ENCODE data around the gene LAMA3.

The LAMA3 gene

GRCh38 chr18:23878336-23878900 lies 189.2 kb downstream of the LAMA3 start:
- H3K27me3 ChIP-seq (ENCODE audit: control insufficient read depth, insufficient read depth, low read length): no peaks in the 10 kb centered on the region
- H3K9me3 ChIP-seq (replicated peaks; ENCODE audit: low read length): no peaks in the 10 kb centered on the region
- no peaks in the 10 kb centered on the region for H3K4me1 ChIP-seq (ENCODE audit: control insufficient read depth, insufficient read depth, low read length)
- no peak overlapping the region for H3K4me2 ChIP-seq (ENCODE audit: low read length)
- H3K4me3 ChIP-seq (ENCODE audit: low read length): no peak overlapping the region
- no peaks in the 10 kb centered on the region for H3K36me3 ChIP-seq (ENCODE audit: insufficient read depth, low read length)
- no peak overlapping the region for H3K9ac ChIP-seq (ENCODE audit: low read depth, low read length)

GRCh38 chr18:23879126-23879525 lies 189.9 kb downstream of the LAMA3 start:
- H3K4me1 ChIP-seq (ENCODE audit: control insufficient read depth, insufficient read depth, low read length): no peaks in the 10 kb centered on the region
- no peak overlapping the region for H3K4me3 ChIP-seq (ENCODE audit: low read length)
- no peaks in the 10 kb centered on the region for H3K36me3 ChIP-seq (ENCODE audit: insufficient read depth, low read length)
- no peaks in the 10 kb centered on the region for H3K9me3 ChIP-seq (replicated peaks; ENCODE audit: low read length)
- no peak overlapping the region for H3K4me2 ChIP-seq (ENCODE audit: low read length)
- H3K27me3 ChIP-seq (ENCODE audit: control insufficient read depth, insufficient read depth, low read length): no peaks in the 10 kb centered on the region
- no peak overlapping the region for H3K9ac ChIP-seq (ENCODE audit: low read depth, low read length)

DNA sequence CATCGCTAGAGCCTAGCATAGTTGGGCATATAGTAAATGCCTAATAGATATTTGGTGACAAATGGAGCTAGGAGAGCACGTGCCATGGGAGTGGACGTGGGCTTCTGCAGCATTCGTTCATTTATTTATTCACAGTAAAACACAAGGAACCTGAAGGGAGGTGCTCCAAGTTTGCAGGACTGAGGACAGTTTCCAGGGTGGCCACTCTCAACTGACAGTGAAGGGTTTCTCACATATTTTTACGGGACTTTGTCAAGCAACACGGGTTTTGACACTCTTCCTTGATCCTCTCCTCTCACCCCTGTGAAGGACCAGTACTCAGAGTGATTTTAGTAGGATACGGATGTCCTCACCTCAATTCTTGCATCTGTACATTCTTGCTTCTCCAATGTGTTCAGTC lies 190.3 kb downstream of the LAMA3 start:
- H3K4me2 ChIP-seq (ENCODE audit: low read length): no peak overlapping the region
- H3K9ac ChIP-seq (ENCODE audit: low read depth, low read length): no peak overlapping the region
- H3K4me3 ChIP-seq (ENCODE audit: low read length): no peak overlapping the region
- no peaks in the 10 kb centered on the region for H3K36me3 ChIP-seq (ENCODE audit: insufficient read depth, low read length)
- no peaks in the 10 kb centered on the region for H3K4me1 ChIP-seq (ENCODE audit: control insufficient read depth, insufficient read depth, low read length)
- no peaks in the 10 kb centered on the region for H3K27me3 ChIP-seq (ENCODE audit: control insufficient read depth, insufficient read depth, low read length)
- H3K9me3 ChIP-seq (replicated peaks; ENCODE audit: low read length): no peaks in the 10 kb centered on the region

DNA sequence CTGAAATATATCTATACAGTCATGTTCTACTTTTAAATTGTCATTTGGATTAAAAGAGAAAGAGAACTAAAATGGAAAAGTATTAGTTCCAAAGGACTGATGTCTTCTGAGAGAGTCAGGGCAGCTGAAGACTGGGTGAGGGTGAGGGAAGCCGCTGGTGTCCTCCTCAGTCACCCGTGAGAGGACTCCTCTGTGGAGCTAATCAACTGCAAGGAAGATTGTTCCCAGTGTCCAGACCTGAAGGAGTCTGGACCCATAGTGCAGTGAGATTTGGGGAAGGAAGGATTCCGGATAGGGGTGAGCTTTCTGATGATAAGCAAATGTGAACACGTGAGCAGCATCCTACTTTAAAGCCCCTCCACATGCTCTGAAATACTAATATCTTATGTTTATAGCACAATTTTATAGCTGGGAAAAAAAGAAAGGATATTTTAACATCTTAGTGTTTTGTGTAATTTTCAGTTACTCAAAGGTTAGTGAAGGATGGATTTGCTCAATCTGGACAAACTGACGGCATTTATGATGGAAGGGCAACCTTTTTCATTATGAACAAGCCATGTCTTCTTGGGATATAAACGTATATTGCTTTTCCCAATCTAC lies 190.8 kb downstream of the LAMA3 start:
- Histone ChIP-seq H3K9me3 (replicated peaks; ENCODE audit: low read length) (no peaks in the 10 kb centered on the region), H3K9ac (ENCODE audit: low read depth, low read length) (no peak overlapping the region), H3K27me3 (ENCODE audit: control insufficient read depth, insufficient read depth, low read length) (no peaks in the 10 kb centered on the region), H3K4me2 (ENCODE audit: low read length) (no peak overlapping the region), H3K4me3 (ENCODE audit: low read length) (no peak overlapping the region), H3K36me3 (ENCODE audit: insufficient read depth, low read length) (no peaks in the 10 kb centered on the region), H3K4me1 (ENCODE audit: control insufficient read depth, insufficient read depth, low read length) (no peaks in the 10 kb centered on the region)

GRCh38 chr18:23880931-23881617 lies 191.8 kb downstream of the LAMA3 start:
- no peaks in the 10 kb centered on the region for H3K27me3 ChIP-seq (ENCODE audit: control insufficient read depth, insufficient read depth, low read length)
- no peak overlapping the region for H3K4me3 ChIP-seq (ENCODE audit: low read length)
- H3K4me1 ChIP-seq (ENCODE audit: control insufficient read depth, insufficient read depth, low read length): no peaks in the 10 kb centered on the region
- no peaks in the 10 kb centered on the region for H3K36me3 ChIP-seq (ENCODE audit: insufficient read depth, low read length)
- H3K4me2 ChIP-seq (ENCODE audit: low read length): no peak overlapping the region
- H3K9me3 ChIP-seq (replicated peaks; ENCODE audit: low read length): no peaks in the 10 kb centered on the region
- no peak overlapping the region for H3K9ac ChIP-seq (ENCODE audit: low read depth, low read length)

DNA sequence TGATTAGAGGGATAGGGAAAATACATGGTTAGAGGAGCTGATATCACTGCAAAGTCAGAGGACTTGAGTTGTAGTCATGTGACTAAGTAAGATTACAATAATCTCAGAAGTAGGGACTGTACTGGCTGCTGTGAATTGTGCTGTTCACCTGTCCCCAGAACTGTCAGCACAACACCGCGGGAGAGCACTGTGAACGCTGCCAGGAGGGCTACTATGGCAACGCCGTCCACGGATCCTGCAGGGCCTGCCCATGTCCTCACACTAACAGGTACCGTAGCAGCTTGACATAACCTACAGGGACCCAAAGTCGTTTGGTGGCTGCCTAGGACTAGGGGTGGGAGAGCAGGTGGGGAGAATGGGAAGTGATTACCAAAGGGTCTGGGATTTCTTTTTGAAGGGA lies 192.5 kb downstream of the LAMA3 start:
- Histone ChIP-seq H3K27me3 (ENCODE audit: control insufficient read depth, insufficient read depth, low read length) (no peaks in the 10 kb centered on the region), H3K9me3 (replicated peaks; ENCODE audit: low read length) (no peaks in the 10 kb centered on the region), H3K4me3 (ENCODE audit: low read length) (no peak overlapping the region), H3K36me3 (ENCODE audit: insufficient read depth, low read length) (no peaks in the 10 kb centered on the region), H3K4me1 (ENCODE audit: control insufficient read depth, insufficient read depth, low read length) (no peaks in the 10 kb centered on the region), H3K4me2 (ENCODE audit: low read length) (no peak overlapping the region), H3K9ac (ENCODE audit: low read depth, low read length) (no peak overlapping the region)

- Histone ChIP-seq H3K4me3 (ENCODE audit: low read length) (no peak overlapping the region), H3K36me3 (ENCODE audit: insufficient read depth, low read length) (no peaks in the 10 kb centered on the region), H3K27me3 (ENCODE audit: control insufficient read depth, insufficient read depth, low read length) (no peaks in the 10 kb centered on the region), H3K9me3 (replicated peaks; ENCODE audit: low read length) (no peaks in the 10 kb centered on the region), H3K4me2 (ENCODE audit: low read length) (no peak overlapping the region), H3K4me1 (ENCODE audit: control insufficient read depth, insufficient read depth, low read length) (no peaks in the 10 kb centered on the region), H3K9ac (ENCODE audit: low read depth, low read length) (no peak overlapping the region)
Observed at GRCh38 chr18:23882616-23883276, 193.5 kb downstream of the LAMA3 start.

DNA sequence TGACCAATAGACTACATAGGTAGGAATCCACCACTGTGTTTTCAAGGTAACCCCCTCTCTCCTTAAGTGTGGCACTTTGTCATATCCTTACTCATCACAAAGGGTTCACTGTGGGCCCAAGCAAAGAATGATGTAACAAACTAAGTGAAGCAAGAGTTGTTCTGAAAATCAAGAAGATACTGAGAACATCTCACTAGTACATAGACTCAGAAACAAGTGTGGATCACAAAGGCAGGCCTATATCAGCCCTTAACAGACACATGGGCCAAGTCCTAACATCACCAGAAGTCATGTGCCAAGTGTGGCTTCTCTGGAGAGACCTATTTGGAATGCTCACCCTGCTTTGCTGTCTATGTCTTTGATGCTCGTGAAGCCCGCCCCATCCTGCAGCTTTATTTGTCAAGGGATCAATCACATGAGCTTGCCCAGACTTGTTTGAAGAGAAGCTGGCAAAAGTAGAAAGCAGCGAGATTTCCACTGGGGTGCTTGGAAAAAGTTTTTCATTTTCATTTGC lies 194.1 kb downstream of the LAMA3 start:
- Histone ChIP-seq H3K36me3 (ENCODE audit: insufficient read depth, low read length) (no peaks in the 10 kb centered on the region), H3K4me1 (ENCODE audit: control insufficient read depth, insufficient read depth, low read length) (no peaks in the 10 kb centered on the region), H3K9ac (ENCODE audit: low read depth, low read length) (no peak overlapping the region), H3K9me3 (replicated peaks; ENCODE audit: low read length) (no peaks in the 10 kb centered on the region), H3K27me3 (ENCODE audit: control insufficient read depth, insufficient read depth, low read length) (no peaks in the 10 kb centered on the region), H3K4me2 (ENCODE audit: low read length) (no peak overlapping the region), H3K4me3 (ENCODE audit: low read length) (no peak overlapping the region)

- no peak overlapping the region for H3K4me3 ChIP-seq (ENCODE audit: low read length)
- H3K9me3 ChIP-seq (replicated peaks; ENCODE audit: low read length): no peaks in the 10 kb centered on the region
- H3K36me3 ChIP-seq (ENCODE audit: insufficient read depth, low read length): no peaks in the 10 kb centered on the region
- no peak overlapping the region for H3K9ac ChIP-seq (ENCODE audit: low read depth, low read length)
- no peak overlapping the region for H3K4me2 ChIP-seq (ENCODE audit: low read length)
- H3K27me3 ChIP-seq (ENCODE audit: control insufficient read depth, insufficient read depth, low read length): no peaks in the 10 kb centered on the region
- peaks cover 2% of the 10 kb centered on the region for H3K4me1 ChIP-seq (ENCODE audit: control insufficient read depth, insufficient read depth, low read length)
Observed at GRCh38 chr18:23884681-23885375, 195.6 kb downstream of the LAMA3 start.

DNA sequence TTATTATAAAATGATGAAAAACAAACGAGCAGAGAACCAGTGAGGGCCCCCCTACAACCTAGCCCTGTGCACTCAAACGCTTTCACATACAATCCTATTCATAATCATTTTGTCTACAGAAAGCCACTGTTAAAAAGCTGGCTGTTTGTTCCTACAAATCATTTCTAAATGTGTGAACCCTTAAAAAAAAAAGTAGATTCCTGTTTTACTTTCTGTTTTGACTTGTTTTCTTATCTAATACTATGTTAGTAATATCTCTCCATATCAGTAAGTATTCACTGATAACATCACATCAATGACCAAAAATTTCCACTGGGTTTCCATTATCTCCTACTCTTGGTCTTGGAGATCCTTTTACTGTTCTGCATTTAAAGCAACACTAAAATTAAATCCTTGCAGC lies 196.5 kb downstream of the LAMA3 start:
- Histone ChIP-seq H3K4me2 (ENCODE audit: low read length) (no peak overlapping the region), H3K36me3 (ENCODE audit: insufficient read depth, low read length) (no peaks in the 10 kb centered on the region), H3K4me1 (ENCODE audit: control insufficient read depth, insufficient read depth, low read length) (peaks cover 11% of the 10 kb centered on the region), H3K4me3 (ENCODE audit: low read length) (no peak overlapping the region), H3K27me3 (ENCODE audit: control insufficient read depth, insufficient read depth, low read length) (no peaks in the 10 kb centered on the region), H3K9me3 (replicated peaks; ENCODE audit: low read length) (no peaks in the 10 kb centered on the region), H3K9ac (ENCODE audit: low read depth, low read length) (no peak overlapping the region)

GRCh38 chr18:23887035-23887434 lies 197.8 kb downstream of the LAMA3 start:
- H3K4me1 ChIP-seq (ENCODE audit: control insufficient read depth, insufficient read depth, low read length): peaks cover 14% of the 10 kb centered on the region
- no peak overlapping the region for H3K9ac ChIP-seq (ENCODE audit: low read depth, low read length)
- H3K4me3 ChIP-seq (ENCODE audit: low read length): no peak overlapping the region
- H3K36me3 ChIP-seq (ENCODE audit: insufficient read depth, low read length): no peaks in the 10 kb centered on the region
- no peak overlapping the region for H3K4me2 ChIP-seq (ENCODE audit: low read length)
- no peaks in the 10 kb centered on the region for H3K9me3 ChIP-seq (replicated peaks; ENCODE audit: low read length)
- no peaks in the 10 kb centered on the region for H3K27me3 ChIP-seq (ENCODE audit: control insufficient read depth, insufficient read depth, low read length)

Data from skeletal muscle satellite cell (primary cell).